ENCODE results near the gene UNG. TPM values are rescaled to one million over a fixed set of nuclear protein-coding genes. Genes with fewer than 3 reads are reported as not detected.

Gene UNG
- polyA plus RNA-seq, 1 of the 3 experiments (the other 2 are of a cell fraction), result 33.2 TPM

DNA sequence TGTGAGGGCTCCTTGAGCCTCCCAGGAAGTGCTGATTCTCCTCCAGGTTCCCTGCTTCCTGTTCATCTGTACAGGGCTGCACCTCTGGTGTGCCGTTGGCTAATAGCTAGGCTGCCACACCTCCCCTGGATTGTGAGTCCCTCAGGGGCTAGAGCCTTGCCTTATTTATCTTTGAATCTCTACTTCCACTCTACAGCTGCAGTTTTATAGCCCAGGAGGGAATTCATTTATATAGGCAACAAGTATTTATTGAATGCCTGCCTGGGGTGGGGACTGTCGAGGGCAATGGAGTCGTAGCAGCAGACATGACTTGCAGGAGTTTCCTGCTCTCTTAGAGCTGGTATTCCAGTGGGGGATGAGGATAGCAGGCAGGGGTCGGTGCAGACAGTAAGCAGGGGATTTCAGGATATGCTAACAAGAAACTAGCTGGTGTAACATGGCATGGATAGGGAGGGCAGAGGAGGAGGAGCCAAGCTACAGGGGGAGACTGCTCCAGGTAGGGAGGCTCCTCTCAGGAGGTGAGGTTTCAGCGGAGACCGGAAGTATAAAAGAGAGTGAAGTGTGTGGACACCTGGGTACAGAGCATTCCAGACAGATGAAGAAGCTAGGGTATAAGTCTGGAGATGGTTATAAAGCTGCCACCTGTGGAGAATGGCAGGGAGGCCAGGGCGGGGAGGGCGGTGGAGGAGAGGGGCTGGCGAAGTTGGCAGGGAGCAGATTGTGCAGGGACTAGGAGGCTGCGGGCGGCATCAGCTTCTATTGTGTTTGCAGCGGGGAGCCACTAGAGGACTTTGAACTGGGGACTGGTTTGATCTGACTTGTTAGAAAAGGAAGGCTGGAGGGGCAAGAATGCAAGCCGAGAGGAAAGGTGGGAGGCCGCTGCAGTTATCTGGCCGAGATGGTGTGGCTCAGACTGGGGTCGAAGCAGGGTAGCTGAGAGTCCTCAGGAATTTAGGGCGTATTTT is 27.8 kb upstream of the UNG start:
- H3K9me3 ChIP-seq, result no peaks in the 10 kb centered on the region
- ChIA-PET POLR2A (no interaction called here), CTCF (interaction anchor here (2.7 kb wide), 1 partner anchor 23 kb away, joined by 8 read pairs; the partner anchor contains the start of gene ALKBH2)
- H3K27ac ChIP-seq (ENCODE audit: low read depth in 2 of 2, low read length in 1 of 2), result no peak overlapping the region
- no peaks in the 10 kb centered on the region for H3K9me2 ChIP-seq
- no peak for DNase-seq
- no peak overlapping the region for H3K4me2 ChIP-seq
- H3F3A ChIP-seq (replicated peaks; ENCODE audit: insufficient read depth), result no peaks in the 10 kb centered on the region
- no peaks in the 10 kb centered on the region for H3K4me1 ChIP-seq (ENCODE audit: control insufficient read depth in 1 of 2, insufficient read depth in 2 of 2, low read depth in 1 of 2, low read length in 1 of 2)
- TF ChIP-seq NRF1 (IDR thresholded peaks at IDR 0.05; ENCODE audit: low read depth, low read length), result no peak
- TF ChIP-seq, protein P1, sequence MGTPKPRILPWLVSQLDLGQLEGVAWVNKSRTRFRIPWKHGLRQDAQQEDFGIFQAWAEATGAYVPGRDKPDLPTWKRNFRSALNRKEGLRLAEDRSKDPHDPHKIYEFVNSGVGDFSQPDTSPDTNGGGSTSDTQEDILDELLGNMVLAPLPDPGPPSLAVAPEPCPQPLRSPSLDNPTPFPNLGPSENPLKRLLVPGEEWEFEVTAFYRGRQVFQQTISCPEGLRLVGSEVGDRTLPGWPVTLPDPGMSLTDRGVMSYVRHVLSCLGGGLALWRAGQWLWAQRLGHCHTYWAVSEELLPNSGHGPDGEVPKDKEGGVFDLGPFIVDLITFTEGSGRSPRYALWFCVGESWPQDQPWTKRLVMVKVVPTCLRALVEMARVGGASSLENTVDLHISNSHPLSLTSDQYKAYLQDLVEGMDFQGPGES (IDR thresholded peaks at IDR 0.05; ENCODE audit: low read depth, low read length), result no peak
- no peak for TF ChIP-seq TCF12 (IDR thresholded peaks at IDR 0.05)
- TF ChIP-seq RFX5 (IDR thresholded peaks at IDR 0.05; ENCODE audit: low read length), result no peak
- TF ChIP-seq SIN3A (IDR thresholded peaks at IDR 0.05; ENCODE audit: borderline replicate concordance, low read depth, low read length), result no peak
- no peak for TF ChIP-seq MAX (IDR thresholded peaks at IDR 0.05; ENCODE audit: low read depth)
- no peak for TF ChIP-seq GATA2 (CRISPR knock-in tag; IDR thresholded peaks at IDR 0.05)
- no peak for TF ChIP-seq RXRA (IDR thresholded peaks at IDR 0.05; ENCODE audit: borderline replicate concordance, low read depth)
- TF ChIP-seq, protein P2, sequence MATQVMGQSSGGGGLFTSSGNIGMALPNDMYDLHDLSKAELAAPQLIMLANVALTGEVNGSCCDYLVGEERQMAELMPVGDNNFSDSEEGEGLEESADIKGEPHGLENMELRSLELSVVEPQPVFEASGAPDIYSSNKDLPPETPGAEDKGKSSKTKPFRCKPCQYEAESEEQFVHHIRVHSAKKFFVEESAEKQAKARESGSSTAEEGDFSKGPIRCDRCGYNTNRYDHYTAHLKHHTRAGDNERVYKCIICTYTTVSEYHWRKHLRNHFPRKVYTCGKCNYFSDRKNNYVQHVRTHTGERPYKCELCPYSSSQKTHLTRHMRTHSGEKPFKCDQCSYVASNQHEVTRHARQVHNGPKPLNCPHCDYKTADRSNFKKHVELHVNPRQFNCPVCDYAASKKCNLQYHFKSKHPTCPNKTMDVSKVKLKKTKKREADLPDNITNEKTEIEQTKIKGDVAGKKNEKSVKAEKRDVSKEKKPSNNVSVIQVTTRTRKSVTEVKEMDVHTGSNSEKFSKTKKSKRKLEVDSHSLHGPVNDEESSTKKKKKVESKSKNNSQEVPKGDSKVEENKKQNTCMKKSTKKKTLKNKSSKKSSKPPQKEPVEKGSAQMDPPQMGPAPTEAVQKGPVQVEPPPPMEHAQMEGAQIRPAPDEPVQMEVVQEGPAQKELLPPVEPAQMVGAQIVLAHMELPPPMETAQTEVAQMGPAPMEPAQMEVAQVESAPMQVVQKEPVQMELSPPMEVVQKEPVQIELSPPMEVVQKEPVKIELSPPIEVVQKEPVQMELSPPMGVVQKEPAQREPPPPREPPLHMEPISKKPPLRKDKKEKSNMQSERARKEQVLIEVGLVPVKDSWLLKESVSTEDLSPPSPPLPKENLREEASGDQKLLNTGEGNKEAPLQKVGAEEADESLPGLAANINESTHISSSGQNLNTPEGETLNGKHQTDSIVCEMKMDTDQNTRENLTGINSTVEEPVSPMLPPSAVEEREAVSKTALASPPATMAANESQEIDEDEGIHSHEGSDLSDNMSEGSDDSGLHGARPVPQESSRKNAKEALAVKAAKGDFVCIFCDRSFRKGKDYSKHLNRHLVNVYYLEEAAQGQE (IDR thresholded peaks at IDR 0.05; ENCODE audit: low read depth, low read length), result no peak
- no peak for TF ChIP-seq JUND (IDR thresholded peaks at IDR 0.05)
- TF ChIP-seq, protein P3, sequence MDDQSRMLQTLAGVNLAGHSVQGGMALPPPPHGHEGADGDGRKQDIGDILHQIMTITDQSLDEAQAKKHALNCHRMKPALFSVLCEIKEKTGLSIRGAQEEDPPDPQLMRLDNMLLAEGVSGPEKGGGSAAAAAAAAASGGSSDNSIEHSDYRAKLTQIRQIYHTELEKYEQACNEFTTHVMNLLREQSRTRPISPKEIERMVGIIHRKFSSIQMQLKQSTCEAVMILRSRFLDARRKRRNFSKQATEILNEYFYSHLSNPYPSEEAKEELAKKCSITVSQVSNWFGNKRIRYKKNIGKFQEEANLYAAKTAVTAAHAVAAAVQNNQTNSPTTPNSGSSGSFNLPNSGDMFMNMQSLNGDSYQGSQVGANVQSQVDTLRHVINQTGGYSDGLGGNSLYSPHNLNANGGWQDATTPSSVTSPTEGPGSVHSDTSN (IDR thresholded peaks at IDR 0.05), result no peak
- TF ChIP-seq TEAD4 (IDR thresholded peaks at IDR 0.05; ENCODE audit: borderline replicate concordance, insufficient read depth), result no peak
- no peak for TF ChIP-seq MEF2A (IDR thresholded peaks at IDR 0.05; ENCODE audit: borderline replicate concordance, low read depth)
- no peak for TF ChIP-seq ZBTB33 (IDR thresholded peaks at IDR 0.05; ENCODE audit: borderline replicate concordance, low read depth)
- no peak for TF ChIP-seq SMC3 (IDR thresholded peaks at IDR 0.05; ENCODE audit: low read depth, low read length)
- TF ChIP-seq, protein P4, sequence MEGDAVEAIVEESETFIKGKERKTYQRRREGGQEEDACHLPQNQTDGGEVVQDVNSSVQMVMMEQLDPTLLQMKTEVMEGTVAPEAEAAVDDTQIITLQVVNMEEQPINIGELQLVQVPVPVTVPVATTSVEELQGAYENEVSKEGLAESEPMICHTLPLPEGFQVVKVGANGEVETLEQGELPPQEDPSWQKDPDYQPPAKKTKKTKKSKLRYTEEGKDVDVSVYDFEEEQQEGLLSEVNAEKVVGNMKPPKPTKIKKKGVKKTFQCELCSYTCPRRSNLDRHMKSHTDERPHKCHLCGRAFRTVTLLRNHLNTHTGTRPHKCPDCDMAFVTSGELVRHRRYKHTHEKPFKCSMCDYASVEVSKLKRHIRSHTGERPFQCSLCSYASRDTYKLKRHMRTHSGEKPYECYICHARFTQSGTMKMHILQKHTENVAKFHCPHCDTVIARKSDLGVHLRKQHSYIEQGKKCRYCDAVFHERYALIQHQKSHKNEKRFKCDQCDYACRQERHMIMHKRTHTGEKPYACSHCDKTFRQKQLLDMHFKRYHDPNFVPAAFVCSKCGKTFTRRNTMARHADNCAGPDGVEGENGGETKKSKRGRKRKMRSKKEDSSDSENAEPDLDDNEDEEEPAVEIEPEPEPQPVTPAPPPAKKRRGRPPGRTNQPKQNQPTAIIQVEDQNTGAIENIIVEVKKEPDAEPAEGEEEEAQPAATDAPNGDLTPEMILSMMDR (IDR thresholded peaks at IDR 0.05), result no peak
- TF ChIP-seq RCOR1 (IDR thresholded peaks at IDR 0.05; ENCODE audit: low read length), result no peak
- no peak for TF ChIP-seq YY1 (IDR thresholded peaks at IDR 0.05; ENCODE audit: low read depth)
- no peak for TF ChIP-seq TAF1 (IDR thresholded peaks at IDR 0.05; ENCODE audit: borderline replicate concordance, low read depth, low read length)
- TF ChIP-seq, protein P5, sequence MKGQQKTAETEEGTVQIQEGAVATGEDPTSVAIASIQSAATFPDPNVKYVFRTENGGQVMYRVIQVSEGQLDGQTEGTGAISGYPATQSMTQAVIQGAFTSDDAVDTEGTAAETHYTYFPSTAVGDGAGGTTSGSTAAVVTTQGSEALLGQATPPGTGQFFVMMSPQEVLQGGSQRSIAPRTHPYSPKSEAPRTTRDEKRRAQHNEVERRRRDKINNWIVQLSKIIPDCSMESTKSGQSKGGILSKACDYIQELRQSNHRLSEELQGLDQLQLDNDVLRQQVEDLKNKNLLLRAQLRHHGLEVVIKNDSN (IDR thresholded peaks at IDR 0.05; ENCODE audit: borderline replicate concordance, low read depth), result no peak
- no peaks in the 10 kb centered on the region for H4K20me1 ChIP-seq (ENCODE audit: insufficient read depth)
- no peaks in the 10 kb centered on the region for H3K27me3 ChIP-seq (ENCODE audit: insufficient read depth)
- H3K79me2 ChIP-seq (ENCODE audit: insufficient read depth), result no peaks in the 10 kb centered on the region
- H3K9ac ChIP-seq, result no peak overlapping the region
- H3K4me3 ChIP-seq (ENCODE audit: low read depth in 2 of 2, low read length in 1 of 2), result no peak overlapping the region
- 94% methylated on average over 17 of the region's 17 CpGs for WGBS (ENCODE audit: low lambda C conversion rate)
- no peak overlapping the region for H2AFZ ChIP-seq (ENCODE audit: low read depth)
- peaks cover 26 to 48% of the 10 kb centered on the region in 2 experiments for H3K36me3 ChIP-seq (replicated peaks in 1 of 2; ENCODE audit: control insufficient read depth in 1 of 2, insufficient read depth in 2 of 2, low read length in 1 of 2)

All from SK-N-SH (cell line).